ENCODE measurements around the gene ACTG1. TPM values are rescaled to one million over a fixed set of nuclear protein-coding genes. Genes with fewer than 3 reads are reported as not detected.

ACTG1 gene
- total and polyA plus RNA-seq, 3 donors from 2014 or later = 1,571 to 2,057 (median 1,790) TPM

DNA sequence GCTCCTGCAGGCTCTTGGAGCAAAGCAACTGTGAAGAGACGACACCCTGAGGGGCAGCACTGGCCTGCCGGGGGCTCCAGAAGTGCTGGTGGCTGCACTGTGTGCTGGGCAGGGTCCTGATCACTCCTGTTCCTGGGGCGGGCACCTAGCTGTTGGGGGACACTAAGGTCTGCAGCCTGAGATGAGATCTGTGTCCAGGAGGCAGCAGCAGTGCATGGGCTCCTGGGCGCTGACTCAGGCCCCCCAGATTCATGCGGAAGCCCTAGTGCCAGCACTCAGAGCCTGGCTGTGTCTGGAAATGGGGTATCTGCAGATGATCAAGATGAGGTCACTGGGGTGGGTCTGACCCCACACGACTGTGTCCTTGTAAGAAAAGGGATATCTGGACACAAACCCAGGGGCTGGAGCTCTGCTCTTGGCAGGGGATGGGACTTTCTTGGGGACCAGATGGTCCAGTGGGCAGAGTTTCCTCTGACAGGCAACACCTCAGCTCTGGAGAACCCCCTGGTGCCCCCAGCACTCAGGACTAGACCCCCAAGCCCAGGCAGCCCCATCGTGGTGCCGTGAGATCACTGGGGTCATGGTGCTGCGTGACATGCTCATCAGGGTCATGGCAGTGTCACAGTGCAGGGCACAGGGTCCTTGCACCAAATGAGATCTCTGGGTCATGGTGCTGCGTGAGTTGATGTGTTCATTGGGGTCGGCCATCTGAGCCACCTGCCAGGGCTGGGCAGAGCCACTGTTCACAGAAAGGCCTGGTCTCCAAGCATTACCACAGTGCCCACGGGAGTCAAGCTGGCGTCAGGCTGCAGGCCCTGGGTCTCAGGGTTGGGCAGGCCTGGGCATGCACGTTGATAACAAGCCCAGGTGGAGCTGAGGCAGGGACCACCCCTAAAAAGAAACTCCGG is 30.1 kb upstream of the ACTG1 start:
- TF ChIP-seq, protein P1, sequence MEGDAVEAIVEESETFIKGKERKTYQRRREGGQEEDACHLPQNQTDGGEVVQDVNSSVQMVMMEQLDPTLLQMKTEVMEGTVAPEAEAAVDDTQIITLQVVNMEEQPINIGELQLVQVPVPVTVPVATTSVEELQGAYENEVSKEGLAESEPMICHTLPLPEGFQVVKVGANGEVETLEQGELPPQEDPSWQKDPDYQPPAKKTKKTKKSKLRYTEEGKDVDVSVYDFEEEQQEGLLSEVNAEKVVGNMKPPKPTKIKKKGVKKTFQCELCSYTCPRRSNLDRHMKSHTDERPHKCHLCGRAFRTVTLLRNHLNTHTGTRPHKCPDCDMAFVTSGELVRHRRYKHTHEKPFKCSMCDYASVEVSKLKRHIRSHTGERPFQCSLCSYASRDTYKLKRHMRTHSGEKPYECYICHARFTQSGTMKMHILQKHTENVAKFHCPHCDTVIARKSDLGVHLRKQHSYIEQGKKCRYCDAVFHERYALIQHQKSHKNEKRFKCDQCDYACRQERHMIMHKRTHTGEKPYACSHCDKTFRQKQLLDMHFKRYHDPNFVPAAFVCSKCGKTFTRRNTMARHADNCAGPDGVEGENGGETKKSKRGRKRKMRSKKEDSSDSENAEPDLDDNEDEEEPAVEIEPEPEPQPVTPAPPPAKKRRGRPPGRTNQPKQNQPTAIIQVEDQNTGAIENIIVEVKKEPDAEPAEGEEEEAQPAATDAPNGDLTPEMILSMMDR (IDR thresholded peaks at IDR 0.05) = no peak
- no peak for TF ChIP-seq POLR2A (IDR thresholded peaks at IDR 0.05)
- no peaks in the 10 kb centered on the region for H3K36me3 ChIP-seq (ENCODE audit: low read depth, missing control alignments)
- DNase-seq = no peak
- H3K27ac ChIP-seq = no peak overlapping the region
- no peaks in the 10 kb centered on the region for H3K27me3 ChIP-seq
- 87 to 89% methylated on average over 6 to 15 of the region's 15 CpGs for WGBS, 2 donors
- H3K4me3 ChIP-seq = no peak overlapping the region
- no peaks in the 10 kb centered on the region for H3K4me1 ChIP-seq
- H3K9me3 ChIP-seq = no peaks in the 10 kb centered on the region
- intact Hi-C loops (cut with DNase I; ENCODE audit: low total_unique reads) = no loop called here

DNA sequence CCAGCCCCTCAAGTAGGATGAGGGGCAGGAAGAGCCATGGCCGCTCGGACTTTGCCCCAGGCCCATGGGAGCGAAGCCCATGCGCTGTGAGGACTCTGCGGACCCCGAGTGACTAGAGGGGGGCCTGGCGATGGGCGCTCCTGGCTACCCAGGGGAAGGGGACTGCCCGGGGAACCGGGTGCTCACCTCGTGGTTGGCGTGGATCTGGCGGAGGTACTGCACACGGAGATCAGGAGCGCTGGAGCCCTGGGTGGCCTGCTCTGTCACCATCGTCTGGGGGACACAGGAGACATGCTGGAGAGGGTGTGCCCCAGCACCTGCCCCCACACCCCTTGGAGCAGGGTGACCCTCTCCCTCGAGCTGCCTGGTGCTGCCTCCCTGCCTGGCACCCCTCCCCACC is 28.5 kb upstream of the ACTG1 start:
- DNase-seq = no peak
- Histone ChIP-seq H3K27me3 (no peaks in the 10 kb centered on the region), H3K4me3 (no peak overlapping the region), H3K4me1 (peaks cover 6% of the 10 kb centered on the region), H3K9me3 (no peaks in the 10 kb centered on the region), H3K27ac (no peak overlapping the region), H3K36me3 (ENCODE audit: low read depth, missing control alignments) (no peaks in the 10 kb centered on the region)
- TF ChIP-seq, protein P1 (IDR thresholded peaks at IDR 0.05) = no peak
- TF ChIP-seq POLR2A (IDR thresholded peaks at IDR 0.05) = no peak
- WGBS, 2 donors = 89 to 94% methylated on average over 9 to 15 of the region's 17 CpGs
- intact Hi-C loops (cut with DNase I; ENCODE audit: low total_unique reads) = no loop called here

GRCh38 chr17:81540676-81541027 is 28.1 kb upstream of the ACTG1 start:
- intact Hi-C loops (cut with DNase I; ENCODE audit: low total_unique reads) = no loop called here
- peaks cover 6% of the 10 kb centered on the region for H3K4me1 ChIP-seq
- no peak overlapping the region for H3K27ac ChIP-seq
- H3K27me3 ChIP-seq = no peaks in the 10 kb centered on the region
- 80 to 97% methylated on average over 2 to 14 of the region's 14 CpGs for WGBS, 2 donors
- TF ChIP-seq, protein P1 (IDR thresholded peaks at IDR 0.05) = no peak
- TF ChIP-seq POLR2A (IDR thresholded peaks at IDR 0.05) = no peak
- no peak for DNase-seq
- H3K4me3 ChIP-seq = no peak overlapping the region
- no peaks in the 10 kb centered on the region for H3K36me3 ChIP-seq (ENCODE audit: low read depth, missing control alignments)
- no peaks in the 10 kb centered on the region for H3K9me3 ChIP-seq

GRCh38 chr17:81539961-81540675 is 27.5 kb upstream of the ACTG1 start:
- Histone ChIP-seq H3K36me3 (ENCODE audit: low read depth, missing control alignments) (no peaks in the 10 kb centered on the region), H3K4me3 (no peak overlapping the region), H3K27me3 (no peaks in the 10 kb centered on the region), H3K27ac (no peak overlapping the region), H3K9me3 (no peaks in the 10 kb centered on the region), H3K4me1 (peaks cover 6% of the 10 kb centered on the region)
- intact Hi-C loops (cut with DNase I; ENCODE audit: low total_unique reads) = no loop called here
- no peak for DNase-seq
- TF ChIP-seq POLR2A (IDR thresholded peaks at IDR 0.05) = no peak
- TF ChIP-seq, protein P1 (IDR thresholded peaks at IDR 0.05) = no peak
- 95 to 96% methylated on average over 14 to 26 of the region's 28 CpGs for WGBS, 2 donors

Data from testis (tissue), 3 donors.